Measurements from ENCODE around the gene SLAMF9.
"Not testable (repeated sequence)": the region's sequence is repeated elsewhere in the genome, so short reads cannot be mapped to it uniquely, and the experiment has no call there.

Gene SLAMF9

DNA sequence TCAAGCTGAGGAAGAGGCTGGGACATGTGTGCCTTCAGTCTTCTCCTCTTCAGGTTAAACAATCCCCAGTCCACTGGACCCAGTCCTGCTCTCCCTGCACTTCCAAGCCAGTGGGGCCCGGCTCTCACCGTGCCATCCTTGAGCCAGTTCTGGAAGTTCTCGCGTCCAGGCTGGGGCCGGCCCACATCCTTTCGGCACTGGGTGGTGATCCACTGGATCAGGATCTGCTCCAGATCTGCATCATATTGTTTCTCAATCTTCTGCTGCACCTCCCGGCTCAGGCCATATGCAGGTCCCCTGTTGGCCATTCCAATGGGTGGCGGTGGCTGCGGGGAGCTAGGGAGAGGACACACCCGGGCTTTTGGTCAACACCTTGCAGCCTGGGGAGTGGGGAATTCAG is 33.8 kb downstream of the SLAMF9 start:
- DNase-seq (ENCODE audit: low read depth), result no peak

DNA sequence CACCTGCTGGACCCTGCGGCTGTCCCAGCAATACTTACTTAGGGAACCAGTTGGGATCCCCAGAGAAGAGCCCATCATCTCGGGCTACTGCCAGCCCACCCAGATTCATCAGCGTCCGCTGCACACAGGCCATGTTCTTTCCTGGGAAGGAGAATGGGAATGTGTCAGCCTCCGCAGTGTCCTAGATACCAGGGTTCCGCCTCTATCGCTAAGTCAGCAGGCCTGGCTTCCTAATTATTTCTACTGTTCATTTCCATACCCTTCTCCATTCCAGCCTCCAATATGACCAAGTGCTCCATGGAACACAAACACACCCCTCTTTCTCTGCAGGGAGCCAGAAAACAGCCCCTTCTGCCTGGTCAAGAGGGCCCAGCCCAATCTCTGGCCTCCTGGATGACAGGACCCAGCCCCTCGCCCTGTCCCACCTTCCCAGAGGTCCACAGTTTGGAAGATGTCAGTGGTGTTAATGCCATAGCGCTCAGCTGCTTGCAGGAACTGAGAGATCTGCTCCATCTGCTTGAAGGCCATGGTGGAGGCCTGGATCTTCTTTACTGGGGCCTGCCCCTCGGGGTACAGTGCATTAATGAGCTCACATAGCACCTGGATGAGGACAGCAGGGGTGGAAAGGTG is 34.7 kb downstream of the SLAMF9 start:
- no peak for DNase-seq (ENCODE audit: low read depth)

DNA sequence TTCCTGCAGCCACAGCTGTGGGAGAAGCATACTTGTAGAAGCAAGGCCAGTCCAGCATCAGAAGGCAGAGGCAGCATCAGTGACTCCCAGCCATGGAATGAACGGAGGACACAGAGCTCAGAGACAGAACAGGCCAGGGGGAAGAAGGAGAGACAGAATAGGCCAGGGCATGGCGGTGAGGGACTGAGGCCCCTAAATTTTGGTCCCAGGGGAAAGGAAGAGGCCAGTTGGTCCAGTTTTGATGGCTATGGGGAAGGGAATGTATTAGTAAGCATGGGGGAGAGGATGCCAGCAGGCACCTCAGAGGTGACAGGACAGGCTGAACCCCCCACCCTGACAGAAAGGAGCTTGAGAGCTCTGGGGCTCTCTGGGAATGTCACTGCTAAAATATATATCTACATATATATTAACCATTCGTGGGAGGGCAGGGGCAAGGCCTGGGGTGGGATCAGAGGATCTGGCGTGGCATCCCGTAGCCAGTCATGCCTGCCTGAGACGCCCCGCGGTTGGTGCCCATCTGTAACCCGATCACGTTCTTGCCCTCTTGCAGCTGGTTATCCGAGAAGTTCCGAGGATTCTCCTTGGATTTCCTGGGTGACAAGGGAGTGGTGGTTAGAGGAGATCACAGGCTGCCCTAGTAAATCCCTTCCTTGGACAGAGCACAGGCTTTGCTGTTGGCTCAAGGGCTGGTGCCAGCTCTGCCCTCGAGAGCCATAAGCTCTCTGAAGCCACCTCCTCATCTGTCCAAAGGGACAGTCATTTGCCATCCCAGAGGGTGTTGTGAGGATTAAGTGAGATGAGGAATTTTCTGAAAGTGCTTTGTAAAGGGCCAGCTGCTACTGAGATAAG is 35.5 kb downstream of the SLAMF9 start:
- DNase-seq (ENCODE audit: low read depth), result peak; percentile 27

DNA sequence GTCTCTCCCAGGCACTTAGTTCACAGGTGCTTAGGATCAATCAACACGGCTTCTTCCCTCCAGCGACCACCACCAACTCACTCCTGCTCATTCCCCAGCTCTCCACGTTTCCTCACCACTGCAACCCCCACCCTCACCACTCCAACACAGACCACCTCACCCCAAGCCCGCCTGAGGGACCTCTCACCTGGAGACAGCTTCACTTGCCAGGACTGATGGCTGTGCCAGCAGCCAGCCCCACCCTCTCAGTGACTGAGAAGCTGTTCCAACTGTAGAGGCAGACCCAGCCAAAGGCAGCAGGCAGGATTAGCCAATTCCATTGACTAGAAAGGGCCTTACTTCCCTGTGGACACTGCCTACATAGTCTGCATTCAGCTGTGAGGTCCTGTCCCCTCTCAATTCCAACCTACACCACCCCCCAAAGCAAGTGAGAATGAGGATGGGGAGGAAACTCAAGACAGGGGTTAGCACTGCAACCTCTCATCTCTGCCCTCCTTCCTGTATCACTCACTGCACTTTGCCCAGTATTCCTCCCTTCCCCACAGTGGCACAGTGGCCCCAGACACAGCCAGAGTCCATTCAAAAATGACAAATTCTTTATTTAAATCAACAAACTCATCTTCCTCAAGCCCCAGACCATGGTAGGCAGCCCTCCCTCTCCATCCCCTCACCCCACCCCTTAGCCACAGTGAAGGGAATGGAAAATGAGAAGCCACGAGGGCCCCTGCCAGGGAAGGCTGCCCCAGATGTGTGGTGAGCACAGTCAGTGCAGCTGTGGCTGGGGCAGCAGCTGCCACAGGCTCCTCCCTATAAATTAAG is 36.3 kb downstream of the SLAMF9 start:
- DNase-seq (ENCODE audit: low read depth), result no peak

DNA sequence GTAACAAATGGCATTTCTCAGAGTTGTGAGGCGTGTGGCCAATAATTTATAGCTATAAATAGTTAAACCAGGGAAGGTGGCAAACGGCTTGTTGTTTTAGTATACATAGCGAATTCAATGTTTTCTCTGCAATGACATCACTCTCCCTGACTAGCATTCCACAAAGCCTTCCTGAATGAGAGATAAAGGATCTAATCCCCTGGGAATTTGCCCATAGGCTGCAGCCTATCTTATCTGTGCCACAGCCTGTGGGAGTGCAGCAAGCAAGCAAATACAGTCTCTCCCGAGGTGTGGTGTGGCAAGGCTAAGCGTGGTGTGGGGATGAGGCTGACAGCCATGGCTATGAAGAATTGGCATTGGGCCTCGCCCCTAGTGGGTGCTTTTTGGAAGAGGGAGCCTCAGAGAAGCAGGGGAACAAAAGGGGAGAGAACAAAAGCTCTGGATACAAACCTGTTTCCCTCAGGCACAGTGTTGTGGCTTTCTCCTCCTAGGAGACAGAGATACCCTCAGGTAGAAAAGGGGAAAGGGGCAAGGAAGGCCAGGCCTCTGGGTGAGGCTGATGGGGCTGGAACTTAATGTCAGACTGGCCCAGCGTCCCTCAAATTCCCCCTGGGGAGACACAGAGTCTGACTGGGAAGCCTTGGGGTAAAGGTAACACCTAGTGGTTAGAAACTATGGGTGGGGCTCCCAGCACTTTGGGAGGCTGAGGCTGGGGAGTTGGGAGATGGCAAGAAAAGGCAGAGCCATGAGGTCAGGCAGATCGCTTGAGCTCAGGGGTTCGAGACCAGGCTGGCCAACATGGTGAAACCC is 37.6 kb downstream of the SLAMF9 start:
- DNase-seq (ENCODE audit: low read depth), result peak; percentile 43

DNA sequence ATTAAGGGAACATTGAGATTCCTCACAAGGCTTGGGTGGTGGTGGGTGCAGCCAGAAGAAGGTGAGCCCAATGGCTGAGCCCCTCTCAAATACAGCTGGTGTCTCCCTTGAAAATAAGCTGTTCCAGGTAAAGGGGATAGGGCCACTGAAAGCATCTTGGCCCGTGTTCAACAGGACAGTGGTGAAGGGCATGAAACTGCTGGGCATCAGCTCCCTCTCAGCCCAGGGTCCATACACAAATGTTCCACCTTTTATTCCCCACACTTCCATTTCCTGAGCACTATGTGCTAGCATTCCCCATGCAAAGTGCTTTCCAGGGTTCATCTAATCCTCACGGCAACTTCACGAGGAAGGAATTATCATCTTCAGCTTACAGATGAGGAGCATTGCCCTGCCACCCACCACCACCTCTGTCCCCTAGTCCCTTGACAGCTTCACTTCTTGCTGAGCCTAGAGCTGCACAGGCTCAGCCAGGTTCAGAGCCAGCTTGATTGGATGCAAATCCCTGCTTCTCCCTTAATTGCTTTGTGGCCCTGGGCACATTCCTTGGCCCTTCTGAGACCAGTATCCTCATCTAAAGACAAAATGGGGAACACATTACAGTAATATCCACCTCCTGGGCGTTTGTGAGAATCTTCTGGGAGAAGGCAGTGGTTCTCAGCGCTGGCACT is 38.3 kb downstream of the SLAMF9 start:
- DNase-seq (ENCODE audit: low read depth), result no peak

DNA sequence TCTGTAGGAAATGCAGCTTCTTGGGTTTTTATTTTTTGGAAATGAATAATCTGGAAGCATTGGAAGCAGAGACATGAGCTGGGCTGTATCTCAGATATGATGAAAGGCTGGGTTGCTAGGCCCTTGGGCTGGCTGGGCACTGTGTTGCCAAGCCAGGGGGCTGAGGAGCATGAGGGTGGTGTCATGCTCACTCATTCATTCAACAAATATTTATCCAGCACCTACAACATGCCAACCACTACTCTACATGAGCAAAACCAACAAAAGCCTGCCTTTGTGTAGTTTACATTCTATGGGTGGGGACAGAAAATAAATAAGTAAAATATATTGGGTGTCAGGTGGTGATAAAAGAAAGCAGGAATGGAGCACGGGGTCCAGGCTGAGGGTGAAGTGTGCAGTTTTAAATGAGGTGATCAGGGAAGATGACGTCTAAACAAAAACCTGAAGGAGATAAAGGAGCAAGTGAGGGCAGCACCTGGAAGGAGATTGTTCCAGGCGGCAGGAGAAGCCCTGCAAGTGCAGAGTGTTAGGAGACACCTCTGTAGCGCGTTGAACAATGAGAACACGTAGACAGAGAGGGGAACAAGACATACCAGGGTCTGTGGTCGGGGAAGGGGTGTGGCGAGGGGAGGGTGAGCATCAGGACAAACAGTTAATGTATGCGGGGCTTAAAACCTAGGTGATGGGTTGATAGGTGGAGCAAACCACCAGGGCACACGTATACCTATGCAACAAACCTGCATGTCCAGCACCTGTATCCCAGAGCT is 39.6 kb downstream of the SLAMF9 start:
- no peak for DNase-seq (ENCODE audit: low read depth)

DNA sequence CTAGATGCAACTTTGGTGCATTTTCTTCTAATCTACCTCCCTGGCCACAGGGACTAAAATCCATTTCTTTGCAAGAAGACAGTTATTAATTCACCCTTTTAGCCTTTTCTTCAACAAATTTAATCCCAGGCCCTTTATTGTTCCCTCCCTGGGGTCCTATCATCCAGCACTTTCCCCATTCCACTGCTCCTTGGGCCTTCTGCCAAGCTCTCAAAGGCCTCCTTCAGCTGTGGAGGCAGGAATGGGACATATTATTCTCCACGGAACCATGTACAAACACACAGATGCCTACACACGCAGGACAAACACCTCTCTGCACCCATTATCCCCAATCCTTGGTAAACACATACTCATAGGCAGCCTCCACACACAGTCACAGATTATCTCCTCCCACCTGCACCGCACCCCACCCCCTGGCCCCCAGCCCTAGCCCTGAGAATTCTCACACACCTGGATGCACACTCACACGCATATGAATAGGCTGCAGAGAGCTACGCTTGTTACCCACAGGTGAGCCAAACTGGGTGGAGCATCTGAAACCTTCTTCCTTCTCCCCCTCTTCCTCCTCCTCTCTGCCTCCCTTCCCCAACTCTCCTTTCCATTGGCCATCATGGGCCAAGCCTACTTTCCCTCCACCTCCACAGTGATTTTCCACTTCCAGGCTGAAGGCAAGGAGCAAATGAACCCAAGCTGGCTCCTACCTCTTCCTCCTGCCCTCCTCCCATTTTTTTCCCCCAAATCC is 40.4 kb downstream of the SLAMF9 start:
- no peak for DNase-seq (ENCODE audit: low read depth)

DNA sequence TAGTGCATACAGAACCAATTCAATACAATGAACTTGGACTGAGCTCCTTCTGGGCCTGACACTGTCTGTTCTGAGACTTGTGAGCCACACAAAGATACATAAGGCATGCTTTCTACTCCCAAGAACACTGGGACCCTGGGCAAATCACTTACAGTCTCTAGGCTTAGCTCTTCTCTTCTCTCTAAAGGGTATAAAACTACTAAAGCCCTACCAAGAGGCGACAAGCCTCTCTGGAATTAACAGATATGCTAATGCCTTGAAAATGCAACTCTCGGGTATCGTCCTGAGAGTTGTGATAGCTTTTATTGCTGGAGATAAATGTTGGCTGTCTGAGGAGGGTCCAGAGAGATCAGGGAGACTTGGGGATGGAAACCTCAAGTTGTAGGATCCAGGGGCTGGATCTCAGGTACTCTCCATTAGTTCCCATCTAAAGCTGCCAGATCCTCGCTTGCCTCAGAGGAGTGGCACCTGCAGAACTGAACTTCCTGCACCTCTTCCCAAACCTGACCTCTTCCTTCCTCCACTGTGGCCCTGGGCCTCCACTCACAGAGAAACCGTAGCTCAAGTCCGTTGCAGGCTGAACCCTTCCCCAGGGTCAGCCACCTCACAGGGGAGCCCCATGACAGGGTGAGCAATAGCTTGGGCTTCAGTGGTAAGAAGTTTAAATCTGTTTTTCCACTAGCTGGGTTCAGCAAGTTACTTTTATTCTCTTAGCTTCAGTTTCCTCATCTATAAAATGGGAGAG is 42.5 kb downstream of the SLAMF9 start:
- no peak for DNase-seq (ENCODE audit: low read depth)

DNA sequence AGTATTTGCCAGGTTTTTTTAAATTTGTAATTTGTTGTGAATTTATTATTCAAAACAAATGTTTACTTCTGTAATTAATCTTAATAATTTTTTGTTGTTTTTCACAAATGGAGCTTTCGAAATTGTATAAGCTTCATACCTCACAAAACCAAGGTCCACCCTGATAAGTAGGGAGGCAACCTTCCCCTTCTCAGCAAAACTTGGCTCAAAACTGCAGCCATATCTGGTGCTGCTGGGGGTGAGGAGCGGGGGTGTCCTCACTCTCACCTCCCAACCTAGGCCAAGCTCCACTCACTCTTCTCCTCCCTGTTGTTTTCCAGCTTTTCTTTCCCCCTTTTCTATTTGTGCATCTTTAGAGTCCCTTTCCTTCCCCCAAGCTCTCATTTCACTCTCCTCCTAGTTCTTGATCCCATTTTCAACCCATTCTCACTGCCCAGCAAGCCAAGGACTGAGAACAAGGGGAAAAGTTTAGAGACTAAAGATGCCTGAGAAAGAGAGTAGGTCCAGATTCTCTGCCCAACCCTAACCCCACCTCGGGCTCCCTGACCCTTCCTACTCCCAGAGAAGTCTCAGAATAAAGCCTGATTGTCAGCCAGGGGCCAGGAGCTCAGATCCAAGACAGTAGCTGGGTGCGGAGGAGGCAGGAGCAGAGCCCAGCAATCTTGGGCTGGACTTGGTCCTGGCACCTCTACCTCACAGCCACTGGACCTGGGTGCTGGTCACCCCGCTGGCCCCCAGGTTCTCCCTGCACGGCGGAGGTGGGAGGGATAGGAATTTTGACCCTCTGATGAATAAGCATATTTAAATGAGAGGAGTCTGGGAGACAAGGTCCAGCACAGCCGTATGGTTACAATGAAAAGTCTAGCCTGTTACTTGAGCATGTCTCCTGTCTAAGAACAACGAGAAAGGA is 45.8 kb downstream of the SLAMF9 start:
- no peak for DNase-seq (ENCODE audit: low read depth)

DNA sequence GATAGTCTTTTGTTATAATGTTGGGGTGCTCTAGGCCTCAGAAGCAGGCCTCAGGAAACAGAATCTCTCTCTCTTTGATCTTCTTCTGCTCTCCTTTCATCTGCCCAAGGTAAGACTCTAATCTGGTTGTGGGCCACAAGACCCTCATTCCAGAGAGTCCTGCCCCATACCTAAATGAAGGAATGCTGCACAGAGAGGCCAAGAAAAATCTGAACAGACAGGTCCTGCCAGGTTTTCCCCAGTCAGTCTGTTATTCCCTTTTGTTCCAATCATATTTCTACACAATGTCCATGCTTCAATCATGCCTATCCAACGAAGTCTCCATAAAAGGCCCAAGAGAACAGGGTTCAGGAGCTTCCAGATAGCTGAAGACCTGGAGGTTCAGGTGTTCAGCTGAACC is 47.1 kb downstream of the SLAMF9 start:
- DNase-seq (ENCODE audit: low read depth), result no peak

DNA sequence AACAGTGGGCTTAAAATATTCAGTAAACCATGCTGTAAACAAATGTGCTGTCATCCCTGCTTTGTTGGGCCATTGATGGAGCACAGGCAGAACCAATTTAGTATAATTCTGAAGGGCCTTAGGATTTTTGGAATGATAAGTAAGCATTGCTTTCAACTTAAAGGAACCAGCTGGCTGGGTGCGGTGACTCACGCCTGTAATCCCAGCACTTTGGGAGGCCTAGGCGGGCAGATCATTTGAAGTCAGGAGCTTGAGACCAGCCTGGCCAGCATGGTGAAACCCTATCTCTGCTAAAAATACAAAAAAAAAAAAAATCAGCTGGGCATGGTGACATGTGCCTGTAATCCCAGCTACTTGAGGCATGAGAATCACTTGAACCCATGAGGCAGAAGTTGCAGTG is 50.0 kb downstream of the SLAMF9 start:
- not testable (repeated sequence) for DNase-seq (ENCODE audit: low read depth)

DNA sequence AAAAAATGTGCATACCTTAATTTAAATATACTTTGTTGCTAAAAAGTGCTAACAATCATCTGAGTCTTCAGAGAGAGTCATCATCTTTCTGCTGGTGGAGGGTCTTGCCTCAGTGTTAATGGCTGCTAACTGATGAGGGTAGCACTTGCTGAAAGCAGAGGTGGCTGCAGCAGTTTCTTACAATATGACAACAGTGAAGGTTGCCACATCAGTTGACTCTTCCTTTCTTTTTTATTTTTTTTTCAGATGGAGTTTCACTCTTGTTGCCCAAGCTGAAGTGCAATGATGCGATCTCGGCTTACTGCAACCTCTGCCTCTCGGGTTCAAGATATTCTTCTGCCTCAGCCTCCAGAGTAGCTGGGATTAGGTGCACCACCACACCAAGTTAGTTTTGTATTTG is 51.5 kb downstream of the SLAMF9 start:
- DNase-seq (ENCODE audit: low read depth), result no peak
